ENCODE results near the gene TSHZ2. TPM values are rescaled to one million over a fixed set of nuclear protein-coding genes. Genes with fewer than 3 reads are reported as not detected.

TSHZ2 gene
- total RNA-seq, 6 experiments from 2014 or later: not detected

DNA sequence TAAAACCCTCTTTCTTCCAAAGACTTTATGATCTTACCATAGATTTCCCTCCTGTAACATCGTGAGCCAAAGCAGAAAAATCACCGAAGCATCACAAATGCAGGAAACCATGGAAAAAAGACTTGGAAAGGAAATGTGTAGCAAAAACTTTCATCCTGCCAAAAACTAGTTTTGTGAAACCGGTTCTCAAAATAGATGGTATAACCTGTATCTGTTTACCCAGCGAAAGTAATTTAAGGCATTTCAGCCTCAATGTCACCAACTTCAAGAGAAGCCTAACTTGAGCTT lies 407.6 kb downstream of the TSHZ2 start:
- H3K4me1 Mint-ChIP-seq (ENCODE audit: low read depth): no peaks in the 10 kb centered on the region
- no peak for DNase-seq
- no peaks in the 10 kb centered on the region; the same call in 1 of the 2 replicates for H3K27me3 Mint-ChIP-seq (ENCODE audit: insufficient read depth)
- H3K4me3 Mint-ChIP-seq: no peak overlapping the region
- no peak overlapping the region for H3K27ac Mint-ChIP-seq
- no peaks in the 10 kb centered on the region; the same call in 1 of the 2 replicates for H3K9me3 Mint-ChIP-seq
- TF ChIP-seq, protein P1, sequence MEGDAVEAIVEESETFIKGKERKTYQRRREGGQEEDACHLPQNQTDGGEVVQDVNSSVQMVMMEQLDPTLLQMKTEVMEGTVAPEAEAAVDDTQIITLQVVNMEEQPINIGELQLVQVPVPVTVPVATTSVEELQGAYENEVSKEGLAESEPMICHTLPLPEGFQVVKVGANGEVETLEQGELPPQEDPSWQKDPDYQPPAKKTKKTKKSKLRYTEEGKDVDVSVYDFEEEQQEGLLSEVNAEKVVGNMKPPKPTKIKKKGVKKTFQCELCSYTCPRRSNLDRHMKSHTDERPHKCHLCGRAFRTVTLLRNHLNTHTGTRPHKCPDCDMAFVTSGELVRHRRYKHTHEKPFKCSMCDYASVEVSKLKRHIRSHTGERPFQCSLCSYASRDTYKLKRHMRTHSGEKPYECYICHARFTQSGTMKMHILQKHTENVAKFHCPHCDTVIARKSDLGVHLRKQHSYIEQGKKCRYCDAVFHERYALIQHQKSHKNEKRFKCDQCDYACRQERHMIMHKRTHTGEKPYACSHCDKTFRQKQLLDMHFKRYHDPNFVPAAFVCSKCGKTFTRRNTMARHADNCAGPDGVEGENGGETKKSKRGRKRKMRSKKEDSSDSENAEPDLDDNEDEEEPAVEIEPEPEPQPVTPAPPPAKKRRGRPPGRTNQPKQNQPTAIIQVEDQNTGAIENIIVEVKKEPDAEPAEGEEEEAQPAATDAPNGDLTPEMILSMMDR (IDR thresholded peaks at IDR 0.05): no peak
- H3K36me3 Mint-ChIP-seq (ENCODE audit: low read depth): no peaks in the 10 kb centered on the region

DNA sequence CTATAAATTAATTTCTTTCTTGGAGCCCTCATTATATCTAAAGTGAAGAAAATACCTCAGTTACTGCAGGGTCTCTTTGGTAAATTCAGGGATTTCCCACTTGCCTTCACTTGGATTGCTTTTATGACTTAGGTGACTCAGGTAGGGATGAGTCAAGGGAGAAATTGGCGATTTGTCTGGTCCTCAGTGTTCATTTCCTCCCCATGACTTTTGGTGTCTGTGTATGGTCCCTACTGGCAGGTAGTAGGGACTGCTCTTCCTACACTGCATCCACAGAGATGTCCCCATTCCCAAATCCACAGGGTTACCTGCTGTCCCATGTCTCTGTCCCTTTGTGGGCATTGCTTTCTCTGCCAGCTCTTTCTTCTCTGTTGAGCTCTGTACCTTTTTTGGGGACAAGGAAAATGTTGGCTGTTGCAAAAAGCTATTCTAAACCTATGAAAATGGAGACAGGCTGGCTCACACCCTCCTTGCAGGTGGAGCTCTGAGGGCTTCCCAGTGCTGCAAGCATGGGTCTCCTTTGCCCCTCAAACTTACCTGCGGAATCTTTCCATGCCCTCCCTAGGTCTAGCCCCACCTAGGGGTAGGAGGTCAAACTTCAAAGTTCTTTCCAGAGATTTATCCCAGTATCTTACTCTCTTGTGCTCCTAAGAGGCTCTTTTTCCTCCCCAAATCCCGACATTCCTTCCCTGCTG lies 409.6 kb downstream of the TSHZ2 start:
- no peaks in the 10 kb centered on the region; the same call in 1 of the 2 replicates for H3K27me3 Mint-ChIP-seq (ENCODE audit: insufficient read depth)
- TF ChIP-seq, protein P1 (IDR thresholded peaks at IDR 0.05): no peak; the same call in 1 of the 2 replicates
- H3K4me1 Mint-ChIP-seq (ENCODE audit: low read depth): no peaks in the 10 kb centered on the region
- no peak overlapping the region for H3K27ac Mint-ChIP-seq
- H3K4me3 Mint-ChIP-seq: no peak overlapping the region
- H3K36me3 Mint-ChIP-seq (ENCODE audit: low read depth): no peaks in the 10 kb centered on the region
- H3K9me3 Mint-ChIP-seq: no peaks in the 10 kb centered on the region; the same call in 1 of the 2 replicates
- no peak for DNase-seq

DNA sequence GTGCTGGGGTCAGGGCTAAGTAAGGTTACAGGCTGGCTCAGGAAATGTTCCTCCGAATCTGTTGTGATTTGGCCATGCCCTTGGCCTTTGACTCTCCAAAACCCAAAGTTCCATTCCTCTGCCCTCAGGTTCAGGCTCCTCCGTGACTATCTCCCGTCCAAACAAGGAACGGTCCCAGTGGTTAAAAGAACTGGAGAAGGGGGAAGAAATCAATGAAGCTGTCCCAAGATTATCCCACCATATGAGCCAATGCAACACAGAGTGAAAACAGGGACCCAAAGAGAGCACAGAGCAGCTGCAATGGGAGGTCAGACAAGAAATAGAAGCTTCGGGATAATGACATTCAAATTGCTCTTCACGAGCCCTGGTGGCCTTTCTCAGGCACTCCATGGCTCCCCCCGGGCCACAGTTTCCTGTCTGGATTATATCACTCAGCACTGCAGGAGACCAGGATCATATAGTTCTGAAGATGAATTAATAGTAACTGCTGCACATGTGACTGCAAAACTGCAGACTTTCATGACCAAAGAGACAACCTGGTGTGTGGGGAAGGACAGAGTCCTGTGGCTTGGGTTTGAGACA lies 410.2 kb downstream of the TSHZ2 start:
- TF ChIP-seq, protein P1 (IDR thresholded peaks at IDR 0.05): no peak
- Mint-ChIP-seq H3K36me3 (ENCODE audit: low read depth) (no peaks in the 10 kb centered on the region), H3K9me3 (no peaks in the 10 kb centered on the region; the same call in 1 of the 2 replicates), H3K4me3 (no peak overlapping the region), H3K27ac (no peak overlapping the region), H3K4me1 (ENCODE audit: low read depth) (no peaks in the 10 kb centered on the region), H3K27me3 (ENCODE audit: insufficient read depth) (no peaks in the 10 kb centered on the region; the same call in 1 of the 2 replicates)
- no peak for DNase-seq

DNA sequence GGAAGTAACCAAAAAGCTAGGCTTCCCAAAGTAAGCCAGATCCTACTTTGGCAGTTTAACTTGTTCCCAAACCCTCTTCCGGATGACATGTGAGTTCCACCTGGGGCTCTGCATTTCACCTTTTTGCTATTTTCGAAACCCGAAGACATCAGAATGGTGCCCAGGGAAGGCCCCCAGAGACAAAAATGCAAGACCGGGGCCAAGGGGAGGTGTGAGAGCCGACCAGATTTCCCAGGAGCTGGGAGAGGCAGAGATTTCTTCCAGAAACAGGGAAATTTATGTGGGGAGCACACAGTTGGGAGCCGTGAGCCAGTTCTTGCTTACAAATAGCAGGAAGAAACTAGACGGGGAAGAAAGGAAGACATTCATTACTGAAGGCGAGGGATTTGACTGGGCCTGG lies 411.8 kb downstream of the TSHZ2 start:
- DNase-seq: no peak
- H3K4me3 Mint-ChIP-seq: no peak overlapping the region
- H3K36me3 Mint-ChIP-seq (ENCODE audit: low read depth): no peaks in the 10 kb centered on the region
- H3K4me1 Mint-ChIP-seq (ENCODE audit: low read depth): no peaks in the 10 kb centered on the region
- H3K27ac Mint-ChIP-seq: no peak overlapping the region
- no peaks in the 10 kb centered on the region; the same call in 1 of the 2 replicates for H3K27me3 Mint-ChIP-seq (ENCODE audit: insufficient read depth)
- TF ChIP-seq, protein P1 (IDR thresholded peaks at IDR 0.05): no peak
- no peaks in the 10 kb centered on the region; the same call in 1 of the 2 replicates for H3K9me3 Mint-ChIP-seq

DNA sequence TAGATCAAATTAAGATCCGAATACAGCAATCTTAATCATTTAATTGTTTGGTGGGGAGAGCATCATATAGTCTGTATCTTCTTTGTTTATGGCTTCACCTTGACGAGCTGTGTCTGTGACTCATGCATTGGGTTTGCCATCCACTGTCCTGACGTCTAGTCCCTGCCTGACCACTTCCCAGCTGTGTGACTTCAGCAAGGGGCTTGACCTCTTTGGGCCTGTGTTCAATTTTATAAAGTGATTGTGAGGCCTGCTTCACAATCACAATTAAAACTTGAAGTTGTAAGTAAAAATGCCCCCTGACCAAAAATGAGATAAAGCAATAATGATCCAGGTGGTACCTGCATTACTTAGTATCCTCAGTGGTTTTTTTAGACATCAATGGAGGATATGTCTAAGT lies 412.2 kb downstream of the TSHZ2 start:
- Mint-ChIP-seq H3K4me3 (no peak overlapping the region), H3K27ac (no peak overlapping the region), H3K9me3 (peaks cover 3% of the 10 kb centered on the region; the same call in 1 of the 2 replicates), H3K27me3 (ENCODE audit: insufficient read depth) (no peaks in the 10 kb centered on the region; the same call in none of the 2 replicates), H3K36me3 (ENCODE audit: low read depth) (no peaks in the 10 kb centered on the region), H3K4me1 (ENCODE audit: low read depth) (no peaks in the 10 kb centered on the region)
- TF ChIP-seq, protein P1 (IDR thresholded peaks at IDR 0.05): no peak
- DNase-seq: no peak
